Right lobe of liver (tissue), 4 donors: ENCODE measurements around the gene NSUN3.

Source experiments
- CTCF ChIP-seq, 4 donors: fragments of 200-600 bp in 3 of 4; fragments of 450-650 bp in 1 of 4; IDR thresholded peaks; one replicate each; pipeline versions ENCODE4 v1.5.1 to v1.8.0; 2016 to 2022; ENCODE audit warnings: antibody characterized with exemption in 4 of 4, mild to moderate bottlenecking in 2 of 4
- POLR2A ChIP-seq: fragments of 450-650 bp; IDR thresholded peaks from one replicate; pipeline ENCODE4 v1.6.1; 2017; ENCODE audit warnings: antibody characterized with exemption, mild to moderate bottlenecking
- donor health status: DM: no; HTN: no; CAD: no.
- donor health status: DM: no; HTN: no; CAD: no.
- donor health status: DM: no; HTN: yes; CAD: no.

GRCh38 chr3:94015025-94015424, 47.8 kb upstream of the NSUN3 start:
- TF ChIP-seq CTCF (IDR thresholded peaks at IDR 0.05), result no peak
- no peak for TF ChIP-seq POLR2A
